AG09309 (cell line): ENCODE results near the gene FKBP3.

Experiments
- DNase-seq: peaks from one replicate; pipeline ENCODE4 v3.0.0-alpha.2; 2010; ENCODE audit warnings: low read depth
- H3K4me3 ChIP-seq: 2 replicates; pipeline ENCODE4 v1.5.1; 2011; ENCODE audit warnings: mild to moderate bottlenecking, low read depth, low read length, moderate library complexity; ENCODE audit not compliant: control insufficient read depth
- CTCF ChIP-seq: IDR thresholded peaks from 2 replicates; pipeline ENCODE4 v1.5.1; 2011; ENCODE audit warnings: mild to moderate bottlenecking, low read depth, low read length, inconsistent platforms; ENCODE audit not compliant: insufficient read depth, control insufficient read depth; ENCODE audit errors: missing control alignments

Gene FKBP3

GRCh38 chr14:45072126-45072525, 62.2 kb downstream of the FKBP3 start:
- no peak for DNase-seq
- no peak overlapping the region for H3K4me3 ChIP-seq
- no peak for TF ChIP-seq CTCF

GRCh38 chr14:45070215-45070614, 64.1 kb downstream of the FKBP3 start:
- no peak for TF ChIP-seq CTCF
- DNase-seq: no peak
- H3K4me3 ChIP-seq: no peak overlapping the region

- no peak for DNase-seq
- TF ChIP-seq CTCF: no peak
Observed at GRCh38 chr14:45068396-45068795, 65.9 kb downstream of the FKBP3 start.

GRCh38 chr14:45066667-45067066, 67.6 kb downstream of the FKBP3 start:
- DNase-seq: no peak
- no peak overlapping the region for H3K4me3 ChIP-seq
- TF ChIP-seq CTCF: no peak

More at GRCh38 chr14:45068396-45068795, 65.9 kb downstream of the FKBP3 start:
- no peak overlapping the region for H3K4me3 ChIP-seq

- TF ChIP-seq CTCF: no peak
- no peak for DNase-seq
- H3K4me3 ChIP-seq: no peak overlapping the region
Observed at GRCh38 chr14:45065956-45066355, 68.3 kb downstream of the FKBP3 start.
